ENCODE data around the gene HSF2BP.
A peak's percentile ranks its signal among the peaks of the same experiment; 100 is the strongest.

The HSF2BP gene

GRCh38 chr21:43669828-43670605 is 10.7 kb upstream of the HSF2BP start:
- H3K36me3 ChIP-seq = peaks cover 87% of the 10 kb centered on the region
- H3K27ac ChIP-seq = no peak overlapping the region
- H3K4me1 ChIP-seq = peaks cover 26% of the 10 kb centered on the region
- peaks cover 9% of the 10 kb centered on the region for H3K9me3 ChIP-seq
- H3K9ac ChIP-seq = no peak overlapping the region
- H3K27me3 ChIP-seq = no peaks in the 10 kb centered on the region
- H3K4me2 ChIP-seq = no peak overlapping the region
- H3K4me3 ChIP-seq = no peak overlapping the region
- H4K20me1 ChIP-seq = peaks cover 98% of the 10 kb centered on the region
- no peak for TF ChIP-seq Cebpa-rat (IDR thresholded peaks at IDR 0.05)

DNA sequence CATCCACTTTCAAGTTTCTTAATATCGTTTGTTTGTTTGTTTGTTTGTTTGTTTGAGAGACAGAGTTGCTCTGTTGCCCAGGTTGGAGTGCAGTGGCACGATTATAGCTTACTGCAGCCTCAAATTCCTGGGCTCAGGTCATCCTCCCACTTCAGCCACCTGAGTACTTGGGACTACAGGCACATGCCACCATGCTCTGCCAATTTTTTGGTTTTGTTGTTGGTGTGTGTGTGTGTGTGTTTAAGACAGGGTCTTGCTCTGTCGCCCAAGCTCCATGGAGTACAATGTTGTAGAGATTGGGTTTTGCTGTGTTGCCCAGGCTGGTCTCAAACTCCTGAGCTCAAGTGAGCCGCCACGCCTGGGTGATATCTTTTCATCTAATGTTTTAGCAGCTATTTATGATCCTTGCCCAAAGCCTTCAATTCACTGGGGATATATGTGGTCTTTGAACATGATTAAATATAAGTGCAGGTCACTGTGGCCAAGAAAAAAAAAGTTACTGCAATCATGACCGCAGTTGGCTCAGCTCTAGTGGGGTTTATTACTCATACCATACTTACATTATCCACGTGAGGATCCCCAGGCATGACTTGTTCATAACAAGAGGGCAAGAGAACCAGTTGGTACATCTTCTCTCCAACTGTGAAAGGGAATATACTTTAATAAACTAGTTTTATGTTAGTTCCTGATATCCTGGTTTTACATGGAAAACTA is 8.1 kb upstream of the HSF2BP start:
- H3K27ac ChIP-seq = no peak overlapping the region
- no peak overlapping the region for H3K4me3 ChIP-seq
- peaks cover 26% of the 10 kb centered on the region for H3K4me1 ChIP-seq
- H4K20me1 ChIP-seq = peaks cover 100% of the 10 kb centered on the region
- no peaks in the 10 kb centered on the region for H3K27me3 ChIP-seq
- H3K36me3 ChIP-seq = peaks cover 87% of the 10 kb centered on the region
- H3K4me2 ChIP-seq = peak overlapping the region; percentile 69
- H3K9me3 ChIP-seq = peaks cover 9% of the 10 kb centered on the region
- H3K9ac ChIP-seq = no peak overlapping the region
- TF ChIP-seq Cebpa-rat (IDR thresholded peaks at IDR 0.05) = no peak

GRCh38 chr21:43665879-43666278 is 6.6 kb upstream of the HSF2BP start:
- H3K9me3 ChIP-seq = peaks cover 9% of the 10 kb centered on the region
- peaks cover 86% of the 10 kb centered on the region for H3K36me3 ChIP-seq
- H3K9ac ChIP-seq = no peak overlapping the region
- peaks cover 37% of the 10 kb centered on the region for H3K4me1 ChIP-seq
- TF ChIP-seq Cebpa-rat (IDR thresholded peaks at IDR 0.05) = no peak
- H3K4me3 ChIP-seq = no peak overlapping the region
- no peak overlapping the region for H3K27ac ChIP-seq
- H3K27me3 ChIP-seq = no peaks in the 10 kb centered on the region
- H3K4me2 ChIP-seq = no peak overlapping the region
- H4K20me1 ChIP-seq = peaks cover 100% of the 10 kb centered on the region

- Histone ChIP-seq H3K27ac (no peak overlapping the region), H3K4me2 (no peak overlapping the region), H3K9ac (no peak overlapping the region), H3K36me3 (peaks cover 70% of the 10 kb centered on the region), H3K4me1 (peaks cover 43% of the 10 kb centered on the region), H3K4me3 (no peak overlapping the region), H4K20me1 (peaks cover 89% of the 10 kb centered on the region), H3K9me3 (peaks cover 9% of the 10 kb centered on the region), H3K27me3 (no peaks in the 10 kb centered on the region)
- no peak for TF ChIP-seq Cebpa-rat (IDR thresholded peaks at IDR 0.05)
Observed at GRCh38 chr21:43664358-43664757, 5.1 kb upstream of the HSF2BP start.

DNA sequence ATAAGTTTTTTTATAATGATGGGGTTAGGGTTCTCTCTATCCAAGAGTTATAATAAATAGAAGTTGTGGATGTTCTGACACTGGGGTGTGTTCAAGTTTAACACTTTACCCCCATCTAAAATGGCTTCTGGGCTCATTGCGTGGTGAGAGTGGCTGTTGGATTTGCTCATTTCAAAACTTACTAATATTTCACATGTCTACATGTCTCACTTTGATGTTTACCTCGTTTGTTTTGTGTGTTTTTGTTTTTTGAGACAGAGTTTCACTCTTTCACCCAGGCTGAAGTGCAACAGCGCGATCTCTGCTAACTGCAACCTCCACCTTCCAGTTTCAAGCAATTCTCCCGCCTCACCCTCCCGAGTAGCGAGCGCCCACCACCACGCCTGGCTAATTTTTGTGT is 3.7 kb upstream of the HSF2BP start:
- H3K36me3 ChIP-seq = peaks cover 63% of the 10 kb centered on the region
- H3K9me3 ChIP-seq = peaks cover 9% of the 10 kb centered on the region
- TF ChIP-seq Cebpa-rat (IDR thresholded peaks at IDR 0.05) = no peak

DNA sequence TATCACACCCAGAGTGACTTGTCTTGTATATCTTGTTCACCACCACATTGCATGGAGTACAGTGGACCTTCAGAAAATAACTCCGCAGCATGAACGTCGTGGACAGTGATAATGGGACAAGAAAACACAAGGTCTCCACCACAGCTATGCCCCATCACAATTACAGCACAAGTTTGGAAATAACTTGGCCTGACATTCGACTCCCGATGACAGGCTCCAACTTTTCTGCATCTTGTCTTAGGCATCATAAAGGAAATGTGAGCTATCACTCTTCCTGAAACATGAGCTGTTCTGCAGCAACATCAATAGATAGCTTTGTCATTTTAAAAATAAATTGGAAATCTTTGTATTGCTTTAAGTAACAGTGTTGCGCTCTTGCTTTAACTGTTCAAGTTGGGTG is 3.0 kb upstream of the HSF2BP start:
- Histone ChIP-seq H3K4me3 (no peak overlapping the region), H3K9me3 (peaks cover 9% of the 10 kb centered on the region), H3K36me3 (peaks cover 62% of the 10 kb centered on the region), H3K4me2 (no peak overlapping the region), H3K4me1 (peaks cover 54% of the 10 kb centered on the region), H3K27me3 (no peaks in the 10 kb centered on the region), H3K27ac (no peak overlapping the region), H3K9ac (no peak overlapping the region), H4K20me1 (peaks cover 69% of the 10 kb centered on the region)
- TF ChIP-seq Cebpa-rat (IDR thresholded peaks at IDR 0.05) = no peak

More for the DNA sequence above, 3.7 kb upstream of the HSF2BP start:
- H4K20me1 ChIP-seq = peaks cover 76% of the 10 kb centered on the region
- no peak overlapping the region for H3K9ac ChIP-seq
- H3K27ac ChIP-seq = no peak overlapping the region
- H3K27me3 ChIP-seq = no peaks in the 10 kb centered on the region
- no peak overlapping the region for H3K4me2 ChIP-seq
- H3K4me1 ChIP-seq = peaks cover 54% of the 10 kb centered on the region
- H3K4me3 ChIP-seq = no peak overlapping the region

DNA sequence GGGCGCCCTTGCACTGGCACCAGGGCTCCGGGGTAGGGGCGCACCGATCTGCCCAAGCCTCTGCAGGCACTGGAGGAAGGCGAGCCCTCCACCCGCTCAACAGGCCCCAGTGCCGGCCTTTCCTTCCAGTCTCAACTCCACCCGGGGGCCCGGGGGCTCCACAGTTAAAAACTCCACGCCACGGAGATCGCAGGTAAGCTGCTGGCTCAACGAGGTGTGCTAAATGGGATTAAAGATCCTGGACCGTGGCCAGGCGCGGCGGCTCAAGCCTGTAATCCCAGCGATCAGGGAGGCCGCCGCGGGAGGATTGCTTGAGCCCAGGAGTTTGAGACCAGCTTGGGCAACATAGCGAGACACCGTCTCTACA is 536 bp downstream of the HSF2BP start:
- peak overlapping the region; percentile 92 for H3K27ac ChIP-seq
- peak overlapping the region; percentile 95; the same call in 1 of the 2 replicates for H3K9ac ChIP-seq
- H3K4me3 ChIP-seq = peak overlapping the region; percentile 92; the same call in 1 of the 2 replicates
- H3K4me1 ChIP-seq = peaks cover 44% of the 10 kb centered on the region
- peaks cover 33% of the 10 kb centered on the region for H4K20me1 ChIP-seq
- H3K27me3 ChIP-seq = no peaks in the 10 kb centered on the region
- no peak for TF ChIP-seq Cebpa-rat (IDR thresholded peaks at IDR 0.05)
- no peaks in the 10 kb centered on the region for H3K9me3 ChIP-seq
- H3K36me3 ChIP-seq = peaks cover 27% of the 10 kb centered on the region
- peak overlapping the region; percentile 87 for H3K4me2 ChIP-seq

- H3K9ac ChIP-seq = no peak overlapping the region
- H3K27me3 ChIP-seq = no peaks in the 10 kb centered on the region
- H3K4me2 ChIP-seq = peak overlapping the region; percentile 87
- no peak for TF ChIP-seq Cebpa-rat (IDR thresholded peaks at IDR 0.05)
- H3K4me1 ChIP-seq = peaks cover 44% of the 10 kb centered on the region
- H3K4me3 ChIP-seq = no peak overlapping the region
- peaks cover 28% of the 10 kb centered on the region for H4K20me1 ChIP-seq
- peak overlapping the region; percentile 92 for H3K27ac ChIP-seq
- H3K36me3 ChIP-seq = peaks cover 22% of the 10 kb centered on the region
- no peaks in the 10 kb centered on the region for H3K9me3 ChIP-seq
Observed at GRCh38 chr21:43658088-43658741, 1.1 kb downstream of the HSF2BP start.

GRCh38 chr21:43657355-43658087 is 1.8 kb downstream of the HSF2BP start:
- H4K20me1 ChIP-seq = peaks cover 21% of the 10 kb centered on the region
- H3K36me3 ChIP-seq = peaks cover 15% of the 10 kb centered on the region
- no peaks in the 10 kb centered on the region for H3K27me3 ChIP-seq
- peaks cover 48% of the 10 kb centered on the region for H3K4me1 ChIP-seq
- H3K9ac ChIP-seq = no peak overlapping the region
- TF ChIP-seq Cebpa-rat (IDR thresholded peaks at IDR 0.05) = no peak
- no peak overlapping the region for H3K27ac ChIP-seq
- H3K4me2 ChIP-seq = peak overlapping the region; percentile 87
- H3K9me3 ChIP-seq = no peaks in the 10 kb centered on the region
- H3K4me3 ChIP-seq = no peak overlapping the region
